Mucosa of rectum (tissue), 2 donors: ENCODE data around the gene PGLYRP4.

Source experiments
- H3K27ac ChIP-seq, 2 donors: one replicate each; pipeline ENCODE4 v1.7.0; 2013; ENCODE audit warnings: inconsistent platforms in 2 of 2, low read depth in 2 of 2, low read length in 2 of 2
- H3K27me3 ChIP-seq, 2 donors: one replicate each; pipeline ENCODE4 v1.7.0; 2013; ENCODE audit warnings: low read length in 2 of 2; ENCODE audit not compliant: control insufficient read depth in 2 of 2, insufficient read depth in 2 of 2
- H3K36me3 ChIP-seq, 2 donors: one replicate each; pipeline ENCODE4 v1.7.0; 2013; ENCODE audit warnings: low read length in 2 of 2; ENCODE audit not compliant: control insufficient read depth in 2 of 2, insufficient read depth in 2 of 2
- H3K4me1 ChIP-seq, 2 donors: one replicate each; pipeline ENCODE4 v1.7.0; 2013; ENCODE audit warnings: low read length in 2 of 2, mild to moderate bottlenecking in 1 of 2; ENCODE audit not compliant: control insufficient read depth in 2 of 2, insufficient read depth in 2 of 2
- H3K4me3 ChIP-seq, 2 donors: one replicate each; pipeline ENCODE4 v1.7.0; 2013; ENCODE audit warnings: low read length in 2 of 2
- H3K9ac ChIP-seq, 2 donors: one replicate each; pipeline ENCODE4 v1.7.0; 2013; ENCODE audit warnings: low read length in 2 of 2, low read depth in 1 of 2, mild to moderate bottlenecking in 1 of 2
- H3K9me3 ChIP-seq, 2 donors: one replicate each; pipeline ENCODE4 v1.7.0; 2013; ENCODE audit warnings: low read length in 2 of 2; ENCODE audit not compliant: control insufficient read depth in 2 of 2
- donor health status: healthy.
- donor health status: Normal muscosa, but diverticular disease.

Gene PGLYRP4

DNA sequence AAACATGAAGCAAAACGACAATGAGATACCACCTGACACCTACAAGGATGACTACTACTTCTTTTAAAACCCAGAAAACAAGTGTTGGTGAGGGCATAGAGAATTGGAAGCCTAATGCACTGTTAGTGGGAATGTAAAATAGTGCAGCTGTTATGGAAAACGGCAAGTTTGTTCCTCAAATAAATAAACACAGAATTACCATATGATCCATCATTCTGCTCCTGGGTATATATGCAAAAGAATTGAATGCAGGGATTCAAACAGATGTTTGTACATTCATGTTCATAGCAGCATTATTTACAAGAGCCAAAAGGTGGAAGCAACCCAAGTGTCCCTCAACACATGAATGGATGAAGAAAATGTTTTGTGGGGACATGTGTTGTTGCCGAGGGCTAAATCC, 43.6 kb upstream of the PGLYRP4 start:
- no peaks in the 10 kb centered on the region for H3K4me1 ChIP-seq
- H3K27me3 ChIP-seq: peaks cover 0 to 1% of the 10 kb centered on the region in 2 donors
- H3K9ac ChIP-seq: no peak overlapping the region
- no peaks in the 10 kb centered on the region for H3K9me3 ChIP-seq
- H3K4me3 ChIP-seq: no peak overlapping the region
- H3K36me3 ChIP-seq: no peaks in the 10 kb centered on the region
- no peak overlapping the region for H3K27ac ChIP-seq

DNA sequence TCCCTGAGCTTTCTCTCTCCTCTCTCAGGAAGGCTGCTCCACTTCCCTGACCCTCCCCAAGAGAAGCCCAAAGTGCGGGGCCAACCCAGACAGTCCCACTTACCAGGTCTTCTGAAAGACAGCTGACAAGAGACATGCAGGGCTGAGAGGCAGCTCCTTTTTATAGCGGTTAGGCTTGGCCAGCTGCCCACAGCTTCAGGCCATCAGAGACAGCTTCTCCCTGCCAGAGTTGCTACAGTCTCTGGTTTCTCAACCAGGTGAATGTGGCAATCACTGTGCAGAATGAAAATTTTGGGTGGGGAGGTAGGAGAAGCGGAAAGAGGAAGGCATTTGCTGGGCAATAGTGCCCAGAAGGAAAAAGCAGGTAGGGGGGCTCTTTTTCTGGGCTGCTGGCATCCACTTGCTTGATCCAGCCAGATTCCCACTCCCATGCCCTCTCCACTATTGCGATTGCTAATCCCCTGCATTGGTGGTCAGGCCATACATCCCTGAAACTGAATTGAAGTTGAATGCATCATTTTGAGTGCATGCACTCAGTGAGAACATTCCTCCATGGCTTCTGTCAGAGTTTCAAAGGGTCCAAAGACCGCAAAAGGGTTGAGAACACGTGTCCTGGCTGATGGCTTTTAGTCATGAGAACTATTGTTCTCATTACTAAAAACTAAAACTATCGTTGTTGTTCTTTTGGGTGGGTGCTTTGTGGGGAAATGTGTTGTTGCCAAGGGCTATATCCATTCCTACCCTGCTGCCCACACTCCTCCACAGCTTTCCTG, 42.5 kb upstream of the PGLYRP4 start, which contains the start of gene S100A8:
Gene S100A8, minus strand, starts transcription at position 136 of the 773 bp plus-strand sequence. CDS start 538 bp downstream, outside the sequence.
- no peak within 1 kb of the TSS for H3K27ac ChIP-seq

DNA sequence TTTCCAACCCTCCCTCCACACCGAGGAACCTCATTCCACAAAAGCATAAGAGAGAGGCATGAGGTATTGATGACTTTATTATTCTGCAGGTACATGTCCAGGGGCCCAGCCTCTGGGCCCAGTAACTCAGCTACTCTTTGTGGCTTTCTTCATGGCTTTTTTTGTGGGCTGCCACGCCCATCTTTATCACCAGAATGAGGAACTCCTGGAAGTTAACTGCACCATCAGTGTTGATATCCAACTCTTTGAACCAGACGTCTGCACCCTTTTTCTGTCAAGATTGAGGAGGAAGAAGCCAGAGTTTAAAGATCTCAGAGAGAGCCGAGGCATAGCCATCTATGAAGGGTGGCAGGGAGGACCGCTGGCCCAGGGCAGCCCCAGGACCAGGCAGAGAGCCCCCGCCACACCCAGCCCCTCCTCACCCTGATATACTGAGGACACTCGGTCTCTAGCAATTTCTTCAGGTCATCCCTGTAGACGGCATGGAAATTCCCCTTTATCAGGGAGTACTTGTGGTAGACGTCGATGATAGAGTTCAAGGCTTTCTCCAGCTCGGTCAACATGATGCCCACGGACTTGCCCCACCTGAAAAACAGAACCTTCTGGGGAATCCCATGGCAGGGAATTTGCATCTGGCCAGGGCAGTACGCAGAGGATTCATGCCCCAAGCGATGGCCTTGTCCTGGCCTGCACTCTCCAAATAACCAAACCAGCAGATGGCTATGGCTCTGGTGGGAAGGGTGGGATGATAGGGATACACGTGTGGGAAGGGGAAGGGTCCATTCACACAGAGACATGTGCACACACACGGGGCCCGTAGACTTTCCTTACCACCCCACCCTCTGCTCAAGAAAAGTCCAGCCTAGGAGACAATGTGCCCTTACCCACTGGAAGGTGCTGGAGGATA, 41.6 kb upstream of the PGLYRP4 start:
- H3K4me1 ChIP-seq: no peaks in the 10 kb centered on the region
- no peak overlapping the region for H3K27ac ChIP-seq
- H3K9me3 ChIP-seq: no peaks in the 10 kb centered on the region
- no peaks in the 10 kb centered on the region for H3K36me3 ChIP-seq
- peaks cover 0 to 1% of the 10 kb centered on the region in 2 donors for H3K27me3 ChIP-seq
- no peak overlapping the region for H3K9ac ChIP-seq
- H3K4me3 ChIP-seq: no peak overlapping the region

More for the DNA sequence above, 42.5 kb upstream of the PGLYRP4 start, which contains the start of gene S100A8:
- H3K36me3 ChIP-seq: no peaks in the 10 kb centered on the region
- H3K4me3 ChIP-seq: no peak within 1 kb of the TSS
- no peak within 1 kb of the TSS for H3K9ac ChIP-seq
- no peaks in the 10 kb centered on the region for H3K9me3 ChIP-seq
- no peaks in the 10 kb centered on the region for H3K4me1 ChIP-seq
- H3K27me3 ChIP-seq: peaks cover 0 to 1% of the 10 kb centered on the region in 2 donors

DNA sequence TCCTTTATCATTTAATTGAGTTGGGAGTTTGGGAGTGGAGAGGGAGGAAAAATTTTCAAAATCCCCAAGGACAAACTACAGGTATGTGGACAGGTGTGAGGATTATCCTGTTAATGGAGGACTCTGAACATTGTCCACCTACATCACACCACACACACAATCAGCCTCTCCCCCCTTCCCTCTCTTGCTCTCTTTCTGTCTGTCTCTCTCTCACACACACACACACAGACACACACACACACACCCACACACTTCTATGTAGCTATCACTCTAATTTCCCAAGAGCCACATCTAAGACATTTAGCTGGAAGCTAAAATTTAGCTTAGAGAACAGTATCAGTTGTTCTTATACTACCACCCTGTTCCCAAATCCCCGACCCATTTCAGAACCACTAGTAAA, 40.8 kb upstream of the PGLYRP4 start:
- H3K4me1 ChIP-seq: no peaks in the 10 kb centered on the region
- H3K36me3 ChIP-seq: no peaks in the 10 kb centered on the region
- no peak overlapping the region for H3K4me3 ChIP-seq
- H3K9me3 ChIP-seq: no peaks in the 10 kb centered on the region
- peaks cover 0 to 1% of the 10 kb centered on the region in 2 donors for H3K27me3 ChIP-seq
- no peak overlapping the region for H3K9ac ChIP-seq
- no peak overlapping the region for H3K27ac ChIP-seq

DNA sequence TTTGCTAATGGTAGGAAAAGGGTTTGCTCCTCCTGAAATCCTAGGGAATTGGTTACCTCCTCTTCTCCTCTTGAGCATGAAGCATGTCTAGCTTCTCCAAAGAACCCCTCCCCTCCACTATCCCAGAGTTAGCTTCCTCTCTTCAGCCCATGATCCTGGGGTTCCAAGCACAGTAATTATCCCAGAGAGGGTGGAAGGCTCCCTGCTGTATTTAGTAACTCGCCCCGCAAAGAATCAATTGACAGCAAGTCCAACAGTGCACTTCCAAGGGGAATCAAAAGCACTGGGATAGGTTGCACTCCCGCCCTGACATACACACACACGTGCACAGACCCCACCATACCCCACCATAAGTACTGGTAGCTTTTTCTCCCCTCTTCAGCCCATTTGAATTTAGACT, 39.1 kb upstream of the PGLYRP4 start:
- Histone ChIP-seq H3K4me3 (no peak overlapping the region), H3K27ac (no peak overlapping the region), H3K4me1 (no peaks in the 10 kb centered on the region), H3K9me3 (no peaks in the 10 kb centered on the region), H3K27me3 (no peaks in the 10 kb centered on the region), H3K9ac (no peak overlapping the region), H3K36me3 (no peaks in the 10 kb centered on the region)

DNA sequence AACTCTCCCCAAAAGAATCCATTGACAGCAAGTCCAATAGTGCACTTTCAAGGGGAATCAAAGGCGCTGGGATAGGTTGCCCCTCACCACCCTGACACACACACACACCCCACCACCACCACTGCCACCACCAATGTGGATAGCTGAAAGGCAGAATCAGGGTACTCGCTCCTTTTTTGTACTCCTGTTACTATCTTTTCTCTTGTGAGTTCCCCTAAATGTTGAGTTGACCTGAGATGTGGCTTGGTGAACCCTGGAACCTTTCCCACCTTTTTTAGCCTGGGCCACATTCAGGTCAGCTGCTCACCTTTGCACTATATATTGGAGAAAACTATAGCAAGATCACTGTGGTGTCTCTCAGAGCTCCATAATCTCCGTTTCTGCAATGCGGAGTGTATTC, 38.4 kb upstream of the PGLYRP4 start:
- no peak overlapping the region for H3K27ac ChIP-seq
- no peaks in the 10 kb centered on the region for H3K9me3 ChIP-seq
- H3K4me3 ChIP-seq: no peak overlapping the region
- no peaks in the 10 kb centered on the region for H3K27me3 ChIP-seq
- H3K36me3 ChIP-seq: no peaks in the 10 kb centered on the region
- H3K9ac ChIP-seq: no peak overlapping the region
- H3K4me1 ChIP-seq: no peaks in the 10 kb centered on the region

DNA sequence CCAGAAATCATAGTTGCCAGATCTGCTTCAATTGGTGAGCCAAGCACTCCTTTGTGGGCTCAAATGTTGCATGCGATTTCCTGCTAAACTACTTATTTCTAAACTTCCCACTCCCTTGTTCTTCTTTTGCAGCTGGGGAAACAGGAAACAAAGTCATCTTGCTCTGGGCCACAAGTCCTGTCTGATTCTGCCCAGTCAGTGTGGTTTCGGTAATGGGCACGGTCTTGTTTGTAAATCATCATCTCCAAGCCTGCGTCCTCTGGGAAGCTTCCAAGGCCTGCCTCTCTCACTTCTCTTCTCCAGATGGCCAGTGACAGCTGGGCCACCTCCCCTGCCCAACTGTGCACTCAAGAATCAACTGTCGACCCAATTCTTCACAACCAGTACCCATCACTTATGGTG, 37.9 kb upstream of the PGLYRP4 start:
- Histone ChIP-seq H3K4me3 (no peak overlapping the region), H3K27ac (no peak overlapping the region), H3K27me3 (no peaks in the 10 kb centered on the region), H3K9me3 (no peaks in the 10 kb centered on the region), H3K36me3 (no peaks in the 10 kb centered on the region), H3K9ac (no peak overlapping the region), H3K4me1 (no peaks in the 10 kb centered on the region)

DNA sequence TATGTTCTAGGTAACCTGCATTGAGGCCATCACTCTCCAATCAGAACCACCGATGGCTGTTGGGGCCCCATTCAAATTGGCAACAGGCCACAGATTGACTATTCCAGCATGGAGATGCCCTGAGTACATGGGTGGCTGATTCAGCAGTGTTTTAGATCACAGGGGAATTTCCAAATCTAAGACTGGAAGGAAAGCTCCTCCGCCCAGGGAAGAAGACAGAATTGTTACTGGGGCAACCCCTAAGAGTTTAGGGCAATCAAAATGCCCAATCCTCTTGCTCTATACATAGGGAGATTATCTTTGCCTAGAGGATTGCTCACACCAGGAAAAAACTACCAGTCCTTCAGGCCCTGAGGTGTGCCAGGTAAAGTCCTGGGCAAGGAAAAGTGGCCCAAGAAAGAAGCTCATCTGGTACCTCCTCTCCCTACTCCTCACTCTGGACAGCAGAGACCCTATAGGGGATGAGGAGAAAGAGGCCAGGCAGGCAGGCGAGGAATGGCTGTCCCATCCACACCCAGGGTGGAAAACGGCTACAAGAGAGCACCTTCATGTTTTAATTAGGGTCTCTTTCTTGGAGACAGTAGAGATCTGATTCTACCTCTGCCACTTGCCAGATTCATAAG, 36.4 kb upstream of the PGLYRP4 start:
- H3K4me3 ChIP-seq: no peak overlapping the region
- no peaks in the 10 kb centered on the region for H3K36me3 ChIP-seq
- no peaks in the 10 kb centered on the region for H3K27me3 ChIP-seq
- no peaks in the 10 kb centered on the region for H3K4me1 ChIP-seq
- peaks cover 0 to 2% of the 10 kb centered on the region in 2 donors for H3K9me3 ChIP-seq
- H3K9ac ChIP-seq: no peak overlapping the region
- H3K27ac ChIP-seq: no peak overlapping the region

DNA sequence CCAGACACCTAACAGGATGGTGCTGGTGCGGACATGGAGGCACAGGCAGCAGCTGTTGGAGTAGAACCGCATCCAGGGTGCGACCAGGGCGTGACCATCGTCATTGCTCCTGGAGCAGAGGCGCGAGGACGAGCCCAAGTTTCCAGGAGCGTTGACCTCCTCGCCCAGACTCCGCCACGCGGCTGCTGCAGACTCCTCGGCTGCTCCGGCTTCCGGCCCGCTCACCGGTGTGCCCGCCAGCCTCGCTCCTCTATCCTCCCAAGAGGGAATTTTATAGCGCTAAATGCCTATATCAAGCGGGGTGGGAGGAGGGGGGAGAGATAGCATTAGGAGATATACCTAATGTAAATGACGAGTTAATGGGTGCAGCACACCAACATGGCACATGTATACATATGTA, 32.1 kb upstream of the PGLYRP4 start:
- Histone ChIP-seq H3K4me3 (no peak overlapping the region), H3K9me3 (peaks cover 0 to 2% of the 10 kb centered on the region in 2 donors), H3K27ac (no peak overlapping the region), H3K27me3 (no peaks in the 10 kb centered on the region), H3K4me1 (no peaks in the 10 kb centered on the region), H3K36me3 (no peaks in the 10 kb centered on the region), H3K9ac (no peak overlapping the region)

DNA sequence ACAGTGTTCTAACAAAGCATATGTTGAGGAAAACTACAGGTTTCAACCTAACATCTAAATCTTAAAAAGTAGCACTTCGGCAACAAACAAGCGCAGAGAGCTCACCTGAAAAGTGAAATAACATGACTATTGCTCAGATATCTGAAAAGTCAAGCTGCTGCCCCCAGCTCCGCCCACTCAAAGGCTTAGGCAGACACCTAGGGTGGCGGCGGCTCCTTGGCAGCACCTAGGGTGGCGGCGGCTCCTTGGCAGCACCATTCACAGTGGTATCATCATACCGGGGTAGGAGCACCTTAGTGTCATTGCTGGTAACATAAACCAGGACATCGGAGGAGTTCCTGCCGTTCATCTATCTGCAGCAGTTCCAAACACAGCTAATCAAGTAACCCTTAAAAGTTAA, 30.9 kb upstream of the PGLYRP4 start:
- no peak overlapping the region for H3K27ac ChIP-seq
- H3K9me3 ChIP-seq: peaks cover 0 to 2% of the 10 kb centered on the region in 2 donors
- no peaks in the 10 kb centered on the region for H3K27me3 ChIP-seq
- H3K4me1 ChIP-seq: no peaks in the 10 kb centered on the region
- H3K9ac ChIP-seq: no peak overlapping the region
- no peak overlapping the region for H3K4me3 ChIP-seq
- H3K36me3 ChIP-seq: no peaks in the 10 kb centered on the region
